GM18499 (cell line): ENCODE data around the gene ARHGEF18.
"Not testable (repeated sequence)": the region's sequence is repeated elsewhere in the genome, so short reads cannot be mapped to it uniquely, and the experiment has no call there.

Experiments
- ATAC-seq: cut with Tn5 transposase; IDR thresholded peaks from one replicate; pipeline ENCODE4 v1.9.1; 2021; ENCODE audit warnings: moderate number of reproducible peaks; ENCODE audit not compliant: insufficient read depth, unreplicated experiment

ARHGEF18 gene

DNA sequence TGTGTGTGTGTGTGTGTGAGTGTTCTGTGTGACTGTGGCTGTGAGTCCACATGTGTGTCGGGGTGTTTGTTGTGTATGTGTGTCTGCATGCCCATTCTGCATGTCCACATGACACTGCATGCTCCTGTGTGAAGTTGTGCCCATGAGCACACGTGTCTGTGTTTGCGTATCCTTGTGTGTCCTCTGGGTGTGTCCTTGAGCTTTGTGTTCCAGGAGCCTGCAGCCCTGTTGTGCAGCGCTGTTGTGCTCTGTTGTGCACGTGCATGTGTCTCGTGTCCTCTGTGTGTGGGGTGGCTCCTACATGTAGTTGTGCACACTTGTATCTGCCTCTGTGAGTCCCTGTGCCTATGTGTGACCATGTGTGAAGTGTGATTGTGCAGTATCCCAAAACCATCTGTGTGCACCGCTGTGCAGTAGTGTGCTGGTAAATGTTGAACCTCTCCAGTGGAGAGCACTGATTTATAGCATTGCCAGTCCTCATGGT is 2.2 kb upstream of the ARHGEF18 start:
- no peak for ATAC-seq

DNA sequence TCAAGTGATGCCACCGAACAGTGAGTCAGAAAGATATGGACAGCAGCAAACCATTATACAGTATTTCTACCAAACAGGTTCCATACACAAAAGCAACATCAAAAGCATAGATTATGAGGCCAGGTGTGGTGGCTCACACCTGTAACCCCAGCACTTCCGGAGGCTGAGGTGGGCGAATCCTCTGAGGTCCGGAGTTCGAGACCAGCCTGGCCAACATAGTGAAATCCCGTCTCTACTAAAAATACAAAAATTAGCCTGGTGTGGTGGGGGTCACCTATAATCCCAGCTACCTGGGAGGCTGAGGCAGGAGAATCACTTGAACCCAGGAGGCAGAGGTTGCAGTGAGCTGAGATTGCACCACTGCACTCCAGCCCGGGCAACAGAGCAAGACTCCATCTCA is 1.7 kb upstream of the ARHGEF18 start:
- ATAC-seq, result not testable (repeated sequence)

DNA sequence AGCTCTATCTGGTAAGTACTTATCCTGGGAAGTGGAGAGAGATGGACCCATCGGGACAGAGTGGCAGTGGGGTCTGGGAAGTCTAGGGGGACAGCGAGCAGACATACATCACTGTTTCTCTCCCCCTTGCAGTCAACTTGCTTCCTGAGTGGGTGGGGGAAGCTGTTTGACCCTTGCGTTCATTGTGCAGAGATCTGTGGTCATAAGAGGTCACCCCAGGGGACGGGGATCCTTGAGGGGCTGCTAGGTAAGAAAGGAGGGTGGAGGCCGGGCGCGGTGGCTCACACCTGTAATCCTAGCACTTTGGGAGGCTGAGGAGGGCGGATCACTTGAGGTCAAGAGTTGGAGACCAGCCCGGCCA is 474 bp downstream of the ARHGEF18 start:
- ATAC-seq, result no peak

DNA sequence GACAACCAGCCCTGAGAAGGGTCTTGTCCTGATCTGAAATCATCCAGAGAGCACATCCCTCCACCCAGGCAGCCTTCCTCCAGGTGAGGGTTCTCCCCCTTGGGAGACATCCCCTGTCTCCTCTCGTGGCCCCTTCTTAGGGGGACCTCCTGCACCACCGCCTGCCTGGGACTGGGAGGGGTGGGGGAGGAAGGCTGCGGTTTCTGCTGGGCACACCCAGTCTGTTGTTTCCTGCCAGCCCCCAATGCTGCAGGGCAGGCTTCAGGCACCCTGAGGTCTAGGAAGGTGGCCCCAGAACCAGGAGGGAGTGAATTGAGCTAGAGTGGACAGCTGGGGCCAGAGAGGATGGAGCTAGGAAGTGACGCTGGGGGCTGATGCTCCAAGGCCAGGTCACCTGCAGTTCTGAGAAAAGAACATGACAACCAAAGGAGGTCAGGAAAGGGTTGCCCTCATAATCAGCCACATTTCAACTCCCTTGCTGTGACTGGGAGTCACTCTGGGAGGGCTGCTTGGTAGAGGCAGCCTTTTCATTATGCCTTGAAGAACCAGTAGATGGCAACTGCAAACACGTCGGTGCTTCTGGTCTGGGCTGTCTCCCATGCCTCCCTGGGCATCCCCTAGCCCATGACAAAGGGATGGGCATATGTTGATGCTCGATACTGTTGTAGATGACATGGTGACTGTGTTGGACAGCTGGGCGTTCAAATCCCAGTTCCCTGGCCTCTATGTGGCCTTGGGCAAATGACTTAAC is 1.4 kb downstream of the ARHGEF18 start:
- ATAC-seq, result no peak

DNA sequence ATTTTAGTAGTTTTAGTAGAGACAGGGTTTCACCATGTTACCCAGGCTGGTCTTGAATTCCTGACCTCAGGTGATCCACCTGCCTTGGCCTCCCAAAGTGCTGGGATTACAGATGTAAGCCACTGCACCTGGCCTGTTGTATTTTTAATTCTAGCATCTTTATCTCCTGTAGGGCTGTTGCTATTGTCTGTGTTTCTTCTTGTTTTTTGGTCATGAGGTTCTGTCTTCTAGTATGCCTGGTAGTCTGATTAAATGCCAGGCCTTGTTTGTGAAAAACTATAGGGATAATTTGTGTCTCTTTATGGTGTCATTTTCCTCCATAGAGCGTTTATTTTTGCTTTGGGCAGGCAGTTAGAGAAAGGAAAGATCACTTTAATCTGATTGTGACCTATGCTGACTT is 3.1 kb downstream of the ARHGEF18 start:
- no peak for ATAC-seq

DNA sequence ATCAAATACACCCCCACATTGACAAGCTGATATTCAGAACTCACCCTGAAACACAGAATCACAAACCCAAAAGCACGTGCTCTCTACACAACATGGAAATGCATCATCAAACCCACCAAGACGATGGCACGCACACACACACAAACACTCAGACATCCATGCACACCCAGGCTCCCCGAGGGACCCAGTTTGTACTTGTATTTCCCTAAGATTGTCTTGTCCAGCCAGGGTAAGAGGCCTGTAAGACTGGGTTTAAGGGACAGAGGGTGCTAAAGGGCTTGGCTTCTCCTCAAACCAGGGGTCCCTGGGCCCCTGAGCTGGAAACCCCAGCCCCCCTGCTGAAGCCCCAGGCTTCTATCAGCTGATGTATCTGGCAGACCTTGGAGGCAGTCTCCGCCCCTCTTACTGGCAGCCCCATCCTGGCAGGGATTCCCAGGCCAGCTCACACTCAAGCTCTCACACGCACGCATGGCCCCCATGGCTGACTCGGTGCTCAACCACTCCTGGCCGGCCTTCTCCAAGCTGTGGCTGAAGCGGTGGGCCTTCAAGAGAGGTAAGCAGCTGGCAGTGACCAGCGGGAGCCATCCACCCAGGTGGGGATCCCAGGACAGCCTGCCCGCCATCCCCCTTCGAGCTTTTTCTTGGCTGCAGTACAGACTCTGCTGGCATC is 6.5 kb downstream of the ARHGEF18 start:
- no peak for ATAC-seq

DNA sequence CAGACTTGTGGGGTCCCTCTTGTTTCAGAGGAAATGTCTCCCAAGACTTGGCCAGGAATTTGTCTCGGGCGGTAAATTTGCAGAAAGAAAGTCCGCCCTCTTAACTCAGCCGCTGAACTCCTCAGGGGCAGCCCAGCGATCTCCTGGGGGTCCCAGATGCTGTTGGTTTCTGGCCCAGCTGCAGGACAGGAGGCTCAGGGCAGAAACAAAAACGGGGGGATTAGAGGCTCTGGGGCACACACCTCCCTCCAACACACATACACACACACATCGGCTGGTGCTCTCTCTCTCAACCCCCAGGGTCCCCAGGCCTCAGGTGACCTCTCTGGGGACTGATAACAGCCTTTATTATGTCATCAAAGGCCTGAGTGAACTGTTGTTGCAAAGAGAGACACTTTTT is 7.1 kb downstream of the ARHGEF18 start:
- no peak for ATAC-seq

DNA sequence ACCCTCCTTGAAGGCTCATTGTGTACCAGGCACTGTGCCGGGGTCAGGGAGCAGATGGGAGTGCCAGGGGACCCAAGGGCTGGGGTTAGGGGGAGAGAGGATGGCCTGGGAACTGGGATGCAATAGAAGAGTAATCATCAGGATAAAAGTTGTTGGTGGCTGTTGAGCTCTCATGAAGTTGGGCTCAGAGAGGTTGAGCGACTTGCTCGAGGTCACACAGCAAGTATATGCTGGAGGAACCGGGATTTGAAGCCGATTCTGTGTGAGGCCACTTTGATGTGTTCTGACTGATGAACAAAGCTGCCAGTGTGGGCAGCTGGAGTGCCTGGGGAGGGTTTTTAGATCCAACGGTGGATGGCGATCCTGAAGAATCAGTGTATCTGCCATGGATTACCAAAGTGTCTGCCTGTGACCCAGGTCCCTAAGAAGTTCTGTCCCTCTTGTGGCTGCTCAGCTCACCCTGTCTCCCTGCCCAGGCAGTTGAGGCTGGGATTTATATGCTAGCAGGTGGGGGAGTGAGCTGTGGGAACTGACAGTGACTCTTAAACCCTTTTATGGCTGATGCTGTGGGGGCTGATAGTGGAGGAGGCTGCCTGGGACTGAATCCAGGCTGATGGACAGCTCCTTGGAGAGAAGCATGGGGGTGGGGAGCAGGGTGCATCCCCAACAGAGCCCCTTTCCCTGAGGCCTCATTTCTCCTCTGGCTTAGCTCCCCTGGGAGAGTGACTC is 8.3 kb downstream of the ARHGEF18 start:
- ATAC-seq, result no peak

DNA sequence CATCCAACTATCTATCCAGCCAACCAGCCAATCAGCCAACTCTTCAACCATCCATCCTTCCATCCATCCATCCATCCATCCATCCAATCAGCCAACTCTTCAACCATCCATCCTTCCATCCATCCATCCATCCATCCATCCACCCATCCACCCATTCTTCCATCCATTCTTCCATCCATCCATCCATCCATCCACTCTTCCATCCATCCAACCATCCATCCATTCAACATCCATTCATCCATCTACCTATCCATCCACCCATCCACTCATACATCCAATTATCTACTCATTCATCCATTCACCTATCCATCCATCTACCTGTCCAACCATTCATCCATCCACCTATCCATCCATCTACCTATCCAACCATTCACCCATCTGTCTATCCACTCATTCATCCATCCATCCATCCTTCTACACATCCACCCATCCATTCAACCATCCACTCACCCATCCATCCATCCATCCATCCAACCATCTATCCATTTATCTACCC is 9.4 kb downstream of the ARHGEF18 start:
- ATAC-seq, result no peak

DNA sequence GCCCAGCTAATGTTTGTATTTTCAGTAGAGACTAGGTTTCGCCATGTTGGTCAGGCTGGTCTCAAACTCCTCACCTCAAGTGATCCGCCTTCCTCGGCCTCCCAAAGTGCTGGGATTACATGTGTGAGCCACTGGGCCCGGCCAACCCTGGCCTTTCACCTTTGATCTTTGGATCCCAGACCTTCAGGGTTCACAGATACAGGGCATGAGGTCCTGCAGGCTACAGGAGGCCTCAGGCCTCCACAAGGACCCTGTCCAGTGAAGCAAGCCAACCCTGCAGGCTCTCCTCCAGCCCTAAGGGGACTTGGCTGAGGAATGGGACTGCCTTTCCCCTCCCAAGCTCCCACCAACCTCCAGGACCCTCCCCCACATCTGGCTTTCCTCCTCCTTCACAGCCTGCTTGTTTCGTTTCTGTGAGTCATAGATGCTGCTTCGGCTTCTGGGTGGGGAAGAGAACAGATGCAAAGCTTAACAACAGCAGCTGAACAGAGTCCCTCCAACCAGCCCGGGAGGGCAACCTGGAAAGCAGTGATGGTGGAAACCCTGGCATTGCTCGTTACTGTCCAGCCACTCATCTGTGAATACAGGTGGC is 11.8 kb downstream of the ARHGEF18 start:
- no peak for ATAC-seq

DNA sequence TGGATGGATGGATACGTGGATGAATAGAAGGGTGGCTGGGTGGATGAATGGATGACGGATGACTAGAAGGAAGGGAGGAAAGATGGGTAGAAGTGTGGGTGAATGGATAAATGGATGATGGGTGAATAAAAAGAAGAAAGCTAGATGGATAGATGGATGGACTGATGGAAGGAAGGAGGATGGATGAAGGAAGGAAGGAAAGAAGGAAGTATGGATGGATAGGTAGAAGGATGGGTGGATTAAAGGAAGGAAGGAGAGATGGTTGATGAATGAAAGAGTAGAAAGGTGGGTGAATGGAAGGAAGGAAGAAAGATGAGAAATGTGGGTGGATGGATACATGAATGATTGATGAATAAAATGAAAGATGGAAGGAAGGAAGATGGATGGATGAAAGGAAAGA is 14.5 kb downstream of the ARHGEF18 start:
- ATAC-seq, result no peak

DNA sequence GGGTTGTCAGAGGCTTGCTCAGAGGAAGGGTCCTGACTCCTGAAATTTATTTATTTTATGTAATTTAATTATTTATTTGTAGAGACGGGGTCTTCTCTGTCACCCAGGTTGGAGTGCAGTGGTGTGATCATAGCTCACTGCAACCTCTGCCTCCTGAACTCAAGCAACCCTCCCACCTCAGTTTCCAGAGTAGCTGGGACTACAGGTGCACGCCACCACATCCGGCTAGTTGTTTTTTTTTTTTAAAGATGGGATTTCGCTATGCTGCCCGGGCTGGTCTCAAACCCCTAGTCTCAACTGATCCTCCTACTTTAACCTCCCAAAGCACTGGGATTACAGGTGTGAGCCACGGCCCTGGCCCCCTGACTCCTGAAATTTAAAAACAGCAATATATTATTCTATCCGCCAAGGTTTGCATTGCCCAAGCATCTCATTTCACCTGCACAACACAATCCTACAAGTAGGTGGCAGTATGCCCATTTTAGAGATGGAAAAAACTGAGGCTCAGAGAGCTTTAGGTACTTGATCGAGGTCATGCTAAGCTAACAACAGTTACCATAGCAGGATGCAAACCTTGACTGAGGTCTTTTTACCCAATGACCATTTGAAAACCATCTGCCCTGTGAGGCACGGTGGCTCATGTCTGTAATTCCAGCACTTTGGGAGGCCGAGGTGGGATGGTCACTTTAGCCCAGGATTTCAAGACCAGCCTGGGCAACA is 18.1 kb downstream of the ARHGEF18 start:
- ATAC-seq, result no peak

DNA sequence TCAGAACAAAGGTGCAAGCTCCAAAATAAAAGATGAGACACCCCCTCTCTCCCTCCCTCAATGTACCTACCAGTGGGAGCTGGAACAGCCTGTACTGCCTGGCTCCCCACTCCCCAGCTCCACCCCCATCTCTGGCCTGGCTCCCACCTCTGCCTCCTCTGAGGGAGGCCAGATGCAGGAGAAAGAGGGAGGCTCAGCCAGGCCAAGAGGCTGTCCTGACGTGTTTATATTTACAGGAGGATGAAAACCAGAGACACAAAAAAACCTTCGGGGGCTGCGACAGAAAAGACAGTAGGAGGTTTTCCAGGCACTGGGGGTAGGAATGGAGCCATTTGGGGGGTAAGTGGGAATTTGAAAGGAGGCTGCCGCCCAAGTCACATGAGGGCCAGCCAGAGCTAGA is 19.7 kb downstream of the ARHGEF18 start:
- no peak for ATAC-seq

DNA sequence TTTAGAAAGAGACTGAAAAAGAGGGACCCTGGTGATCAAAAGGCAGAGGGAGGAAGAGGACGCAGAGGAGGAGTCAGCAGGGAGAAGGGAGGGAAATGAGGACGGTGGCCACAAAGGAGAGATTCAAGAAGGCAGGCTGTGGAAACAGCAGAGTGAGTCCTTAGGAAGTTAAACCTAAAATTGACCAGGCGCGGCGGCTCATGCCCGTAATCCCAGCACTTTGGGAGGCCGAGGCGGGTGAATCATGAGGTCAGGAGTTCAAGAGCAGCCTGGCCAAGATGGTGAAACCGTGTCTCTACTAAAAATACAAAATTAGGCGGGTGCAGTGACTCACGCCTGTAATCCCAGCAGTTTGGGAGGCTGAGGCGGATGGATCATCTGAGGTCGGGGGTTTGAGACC is 20.1 kb downstream of the ARHGEF18 start:
- not testable (repeated sequence) for ATAC-seq

DNA sequence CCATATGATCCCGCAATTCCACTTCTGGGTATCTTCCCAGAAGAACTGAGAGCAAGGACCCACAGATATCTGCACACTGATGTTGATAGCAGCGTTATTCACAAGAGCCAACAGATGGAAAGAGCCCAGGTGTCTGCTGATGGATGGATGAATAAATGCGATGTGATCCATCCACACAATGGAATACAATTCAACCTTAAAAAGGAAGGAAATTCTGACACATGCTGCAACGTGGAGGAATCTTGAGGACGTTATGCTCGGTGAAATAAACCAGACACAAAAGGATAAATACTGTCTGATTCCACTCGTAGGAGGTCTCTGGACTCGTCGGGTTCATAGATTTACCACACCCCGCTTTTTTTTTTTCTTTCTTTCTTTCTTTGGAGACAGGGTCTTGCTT is 21.8 kb downstream of the ARHGEF18 start:
- no peak for ATAC-seq

DNA sequence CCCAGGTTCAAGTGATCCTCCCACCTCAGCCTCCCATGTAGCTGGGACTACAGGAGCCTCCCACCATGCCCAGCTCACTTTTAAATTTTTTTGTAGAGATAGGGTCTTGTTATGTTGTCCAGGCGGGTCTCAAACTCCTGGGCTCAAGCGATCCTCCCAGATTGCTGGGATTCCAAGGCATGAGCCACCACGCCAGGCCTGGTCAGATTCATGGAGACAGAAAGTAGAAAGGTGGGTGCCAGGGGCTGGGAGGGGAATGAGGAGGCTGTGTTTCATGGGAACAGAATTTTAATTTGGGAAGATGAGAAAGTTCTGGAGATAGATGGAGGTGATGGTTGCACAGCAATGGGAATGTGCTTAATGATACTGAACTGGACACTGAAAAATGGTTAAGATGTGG is 22.3 kb downstream of the ARHGEF18 start:
- no peak for ATAC-seq

DNA sequence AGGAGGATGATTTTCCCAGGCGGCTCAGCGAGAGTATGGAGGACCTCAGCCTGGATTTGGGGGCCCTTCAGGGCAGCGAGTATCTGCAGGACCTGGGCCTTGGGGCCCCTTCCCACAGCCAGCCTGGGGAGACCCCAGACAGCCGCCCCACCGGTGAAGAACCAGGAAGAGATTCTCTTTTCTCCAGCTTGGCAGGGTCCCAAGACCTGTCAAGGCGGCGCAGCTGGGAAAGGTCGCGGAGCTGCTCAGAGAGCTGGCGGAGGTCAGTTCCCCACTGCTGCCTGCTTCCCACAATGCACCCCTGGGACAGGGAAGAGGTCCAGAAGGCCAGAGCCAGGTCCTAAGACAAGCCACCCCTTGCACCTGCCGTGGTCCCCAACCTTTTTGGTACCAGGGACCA is 24.1 kb downstream of the ARHGEF18 start:
- no peak for ATAC-seq

DNA sequence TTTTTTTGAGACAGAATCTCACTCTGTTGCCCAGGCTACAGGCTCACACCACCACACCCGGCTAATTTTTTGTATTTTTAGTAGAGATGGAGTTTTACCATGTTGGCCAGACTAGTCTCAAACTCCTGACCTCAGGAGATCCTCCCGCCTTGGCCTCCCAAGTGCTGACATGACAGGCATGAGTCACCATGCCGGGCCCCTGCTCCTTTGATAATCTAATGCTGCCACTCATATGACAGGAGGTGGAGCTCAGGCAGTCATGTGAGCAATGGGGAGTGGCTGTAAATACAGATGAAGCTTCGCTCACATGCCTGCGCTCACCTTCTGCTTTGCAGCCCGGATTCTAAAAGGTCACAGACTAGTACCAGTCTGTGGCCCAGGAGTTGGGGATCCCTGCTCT is 25.1 kb downstream of the ARHGEF18 start:
- ATAC-seq, result no peak

DNA sequence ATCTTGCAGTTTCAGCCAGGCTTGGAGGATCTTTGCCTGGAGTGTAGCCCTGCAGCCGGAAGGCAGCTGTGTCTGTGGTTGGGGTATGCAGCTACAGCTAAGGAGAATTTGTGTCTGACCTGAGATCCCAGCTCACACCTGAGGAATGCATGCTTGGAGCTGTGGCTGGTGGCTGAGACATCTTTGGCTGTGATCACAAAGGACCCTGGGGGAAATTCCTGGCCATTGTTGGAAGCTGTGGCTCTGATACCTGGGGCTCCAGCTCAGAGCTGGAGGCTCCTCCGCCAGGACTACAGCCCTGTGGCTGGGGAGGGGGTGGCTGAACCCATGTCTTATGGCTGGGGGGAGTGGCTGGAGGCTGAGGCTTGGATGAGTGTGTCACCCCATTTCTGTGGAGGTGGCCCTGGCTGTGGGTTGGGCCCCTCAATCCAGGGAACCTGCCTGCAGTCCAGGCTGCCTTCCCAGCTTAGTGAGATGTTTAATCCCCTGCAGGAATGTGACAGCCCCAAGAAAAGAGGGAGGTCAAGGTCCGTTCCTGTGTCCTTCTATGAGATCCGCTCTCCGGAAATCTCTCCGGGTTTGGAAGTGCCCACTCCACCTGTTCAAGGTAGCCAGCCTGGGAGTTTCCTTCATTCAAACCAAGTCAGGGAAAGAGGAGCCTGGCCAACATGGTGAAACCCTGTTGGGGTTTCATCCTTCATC is 27.6 kb downstream of the ARHGEF18 start:
- no peak for ATAC-seq

DNA sequence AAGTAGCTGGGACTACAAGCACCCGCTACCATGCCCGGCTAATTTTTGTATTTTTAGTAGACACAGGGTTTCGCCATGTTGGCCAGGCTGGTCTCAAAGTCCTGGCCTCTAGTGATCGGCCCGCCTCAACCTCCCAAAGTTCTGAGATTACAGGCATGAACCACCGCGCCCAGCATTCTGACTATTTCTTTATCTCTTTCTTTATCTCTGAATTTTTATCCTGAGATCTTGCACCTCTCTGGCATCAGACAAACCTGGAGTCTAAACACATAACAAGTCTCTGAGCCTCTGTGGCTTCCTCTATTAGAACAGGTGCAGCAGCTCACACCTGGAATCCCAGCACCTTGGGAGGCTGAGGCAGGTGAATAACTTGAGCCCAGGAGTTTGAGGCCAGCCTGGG is 28.5 kb downstream of the ARHGEF18 start:
- no peak for ATAC-seq
